ENCODE data around the gene CFAP161.

Gene CFAP161

GRCh38 chr15:81160312-81161159, 26.5 kb downstream of the CFAP161 start:
- DNase-seq: no peak

GRCh38 chr15:81161160-81161673, 27.1 kb downstream of the CFAP161 start:
- no peak for DNase-seq

- no peak for DNase-seq
These were observed 27.8 kb downstream of the CFAP161 start for GRCh38 chr15:81161851-81162250.

GRCh38 chr15:81163961-81164800, 30.1 kb downstream of the CFAP161 start:
- DNase-seq: no peak

- no peak for DNase-seq
These were observed 31.5 kb downstream of the CFAP161 start for GRCh38 chr15:81165535-81165934.

- no peak for DNase-seq
These were observed 32.7 kb downstream of the CFAP161 start for GRCh38 chr15:81166636-81167305.

GRCh38 chr15:81168131-81168526, 34.1 kb downstream of the CFAP161 start:
- no peak for DNase-seq

- DNase-seq: no peak
These were observed 34.6 kb downstream of the CFAP161 start for GRCh38 chr15:81168644-81169043.

- DNase-seq: no peak
These were observed 36.4 kb downstream of the CFAP161 start for GRCh38 chr15:81170511-81170910.

GRCh38 chr15:81171286-81171685, 37.2 kb downstream of the CFAP161 start:
- DNase-seq: no peak

GRCh38 chr15:81174125-81174791, 40.2 kb downstream of the CFAP161 start:
- DNase-seq: no peak

GRCh38 chr15:81174792-81175327, 40.8 kb downstream of the CFAP161 start:
- no peak for DNase-seq

- DNase-seq: no peak
These were observed 41.4 kb downstream of the CFAP161 start for GRCh38 chr15:81175496-81175895.

- DNase-seq: no peak
These were observed 42.3 kb downstream of the CFAP161 start for GRCh38 chr15:81176291-81176893.

- no peak for DNase-seq
These were observed 44.3 kb downstream of the CFAP161 start for GRCh38 chr15:81178365-81178764.

GRCh38 chr15:81181220-81181619, 47.1 kb downstream of the CFAP161 start:
- no peak for DNase-seq

GRCh38 chr15:81182031-81182755, 48.1 kb downstream of the CFAP161 start:
- DNase-seq: no peak

GRCh38 chr15:81182756-81183438, 48.8 kb downstream of the CFAP161 start:
- DNase-seq: no peak

- DNase-seq: no peak
These were observed 49.3 kb downstream of the CFAP161 start for GRCh38 chr15:81183439-81183775.

GRCh38 chr15:81184188-81184587, 50.1 kb downstream of the CFAP161 start:
- DNase-seq: no peak

Data from T-helper 9 cell (primary cell).